Stimulated activated CD8-positive, alpha-beta memory T cell treated with anti-CD3 and anti-CD28 coated beads, Interleukin-15, amount 100 ng/mL, for 48 hours (primary cell): ENCODE data around the gene NME7.
"Not testable (repeated sequence)": the region's sequence is repeated elsewhere in the genome, so short reads cannot be mapped to it uniquely, and the experiment has no call there.

Experiments used
- DNase-seq, 2 donors: peaks; one replicate each; pipeline ENCODE4 v3.0.0-alpha.2; 2020; ENCODE audit warnings: low read depth in 2 of 2

NME7 gene

GRCh38 chr1:169235568-169235967, 132.0 kb downstream of the NME7 start:
- DNase-seq: no peak

DNA sequence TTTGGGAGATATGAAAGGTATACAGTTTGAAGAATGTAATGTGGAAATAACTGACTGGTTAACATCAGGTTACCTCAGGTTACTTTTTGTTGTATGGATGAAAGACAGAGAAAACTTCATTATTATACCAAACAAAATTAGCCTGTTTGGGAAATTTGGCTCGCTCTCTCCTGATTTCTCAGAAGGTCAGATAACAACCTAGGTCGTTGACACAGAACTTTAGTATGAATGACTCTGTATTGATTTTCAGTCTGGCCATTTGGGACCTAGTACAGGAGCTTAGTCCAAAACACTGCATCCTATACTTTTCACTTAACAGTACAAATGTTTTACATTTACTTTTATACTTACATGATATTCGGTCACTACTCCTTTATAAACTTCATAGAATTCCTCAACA, 132.8 kb downstream of the NME7 start:
- no peak for DNase-seq

DNA sequence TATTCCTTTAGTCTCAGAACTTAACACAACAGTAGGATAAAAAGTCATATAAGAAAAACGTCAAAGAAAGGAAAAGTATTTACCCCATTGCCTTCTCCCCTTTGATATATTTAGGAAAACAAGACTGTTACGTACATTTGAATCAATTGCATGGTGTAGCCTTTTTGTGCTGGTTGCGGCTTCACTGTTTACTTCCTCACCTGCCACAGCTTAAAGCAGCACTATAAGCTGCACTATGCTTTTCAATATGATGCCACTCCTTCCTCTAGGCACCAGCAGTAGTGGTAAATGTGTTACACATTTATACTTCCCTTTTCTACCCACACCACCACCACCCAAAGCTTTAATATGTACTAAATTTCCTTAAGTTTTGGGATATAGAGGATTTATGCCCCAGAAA, 150.0 kb downstream of the NME7 start:
- DNase-seq: no peak

- no peak for DNase-seq
Measured at GRCh38 chr1:169214598-169214997, 153.0 kb downstream of the NME7 start.

GRCh38 chr1:169212088-169212487, 155.5 kb downstream of the NME7 start:
- no peak for DNase-seq

DNA sequence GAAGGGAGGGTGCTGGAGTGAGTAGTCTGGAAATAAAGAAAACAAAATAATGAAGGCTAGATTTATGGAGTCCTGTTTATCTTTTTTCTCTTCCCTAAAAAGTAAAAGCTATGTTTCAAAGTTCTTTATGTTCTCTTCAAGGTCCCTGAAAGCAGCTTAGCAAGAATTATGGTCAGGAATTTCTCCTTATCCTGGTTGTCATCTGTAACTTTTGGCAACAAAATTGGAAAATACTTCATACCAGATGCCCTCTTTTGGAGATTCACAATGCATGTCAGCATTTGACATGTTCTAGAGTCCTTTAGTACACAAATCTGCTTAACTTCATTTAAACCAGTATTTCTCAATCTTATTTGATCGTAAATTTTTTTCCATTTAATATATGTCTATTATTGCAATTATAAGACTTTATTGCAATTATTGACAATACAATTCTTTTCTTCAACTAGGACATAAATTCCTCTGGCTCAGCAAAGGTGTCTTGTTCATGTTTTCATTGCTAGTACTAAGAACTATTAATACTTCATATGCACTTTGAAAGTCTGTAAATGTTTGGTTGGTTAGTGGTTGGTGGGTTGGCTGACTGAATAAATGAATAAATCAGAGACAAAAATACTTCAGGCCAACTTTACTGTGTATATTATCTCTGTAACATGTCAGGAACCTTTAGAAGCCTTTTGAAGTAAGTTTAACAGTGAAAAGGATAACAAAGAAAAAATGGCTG, 159.6 kb downstream of the NME7 start:
- no peak for DNase-seq

DNA sequence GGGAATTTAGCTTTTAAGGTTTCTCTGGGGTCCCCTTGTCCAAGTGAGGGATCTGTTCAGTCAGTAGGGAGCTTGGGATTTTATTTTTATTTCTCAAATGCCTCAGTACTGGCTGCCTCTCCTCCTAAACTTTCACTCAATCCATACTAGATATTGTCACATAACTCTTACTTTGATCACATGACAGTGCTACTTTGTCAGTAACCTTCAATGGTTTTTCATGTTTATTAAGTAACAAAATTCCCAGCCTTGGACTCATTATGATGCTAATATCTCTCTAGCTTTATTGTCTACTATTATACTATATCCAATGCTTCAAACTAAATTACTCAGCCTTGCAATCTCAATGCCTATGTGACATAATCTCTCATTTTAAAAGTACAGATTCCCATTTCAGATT, 163.4 kb downstream of the NME7 start:
- DNase-seq: no peak

DNA sequence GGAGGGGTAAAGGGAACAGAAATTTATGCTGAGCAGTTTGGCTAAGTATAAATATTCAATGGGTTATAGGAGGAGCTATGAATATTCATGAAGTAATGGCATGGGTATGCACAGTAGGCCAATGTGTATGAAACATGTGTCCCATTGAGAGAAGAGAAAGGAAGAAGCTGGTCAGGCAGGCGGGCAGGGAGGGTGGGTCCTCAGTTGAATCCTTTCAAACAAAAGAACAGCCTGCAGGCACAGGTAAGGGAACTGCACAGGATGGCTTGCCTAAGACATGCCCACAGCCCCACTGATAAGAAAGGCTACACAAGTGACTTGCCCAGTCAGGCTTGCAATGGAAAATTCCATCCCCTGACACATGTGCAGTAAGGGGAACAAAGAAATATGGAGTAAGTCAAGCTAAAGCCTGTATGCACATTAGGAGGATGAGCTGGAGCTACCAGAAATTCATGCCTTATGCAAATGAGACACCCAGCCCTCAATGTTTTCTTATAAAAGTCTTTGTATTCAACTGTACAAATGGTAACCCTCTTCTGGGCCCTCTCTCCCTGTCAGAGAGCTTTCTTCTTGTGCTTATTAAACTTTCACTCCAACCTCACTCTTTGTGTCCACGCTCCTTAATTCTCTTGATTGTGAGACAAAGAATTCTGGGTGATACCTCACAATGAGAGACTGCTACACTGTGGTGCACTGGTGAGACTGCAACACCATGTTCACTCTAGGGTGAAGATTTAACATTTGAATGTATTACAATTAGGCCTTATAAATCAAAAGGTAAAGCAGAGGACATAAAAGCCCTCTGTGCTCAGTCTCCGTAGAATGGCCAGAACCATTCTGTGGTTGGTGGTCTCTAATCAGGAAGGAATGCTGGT, 164.6 kb downstream of the NME7 start:
- no peak for DNase-seq

GRCh38 chr1:169201084-169201619, 166.4 kb downstream of the NME7 start:
- no peak for DNase-seq

GRCh38 chr1:169200319-169200718, 167.3 kb downstream of the NME7 start:
- DNase-seq: no peak

- no peak for DNase-seq
Measured at GRCh38 chr1:169196581-169196980, 171.0 kb downstream of the NME7 start.

GRCh38 chr1:169196161-169196560, 171.4 kb downstream of the NME7 start:
- DNase-seq: no peak

- DNase-seq: no peak
Measured at GRCh38 chr1:169193191-169193850, 174.3 kb downstream of the NME7 start.

DNA sequence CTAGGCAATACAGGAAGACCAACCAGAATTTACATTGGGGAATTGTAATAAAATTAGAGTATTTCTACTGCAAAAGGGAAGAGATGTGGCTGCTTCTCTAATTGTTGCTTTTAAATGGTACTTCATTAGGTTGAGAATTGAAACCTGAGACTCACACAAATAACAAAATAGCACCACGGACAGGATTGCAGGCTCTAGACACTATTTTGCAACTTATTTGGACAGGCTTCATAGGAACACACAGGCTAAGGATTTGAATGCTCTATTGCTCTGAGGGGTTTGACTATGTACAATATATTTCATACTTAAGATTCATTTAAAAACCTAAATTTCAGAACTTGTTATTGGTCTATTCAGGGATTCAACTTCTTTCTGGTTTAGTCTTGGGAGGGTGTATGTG, 181.5 kb downstream of the NME7 start:
- DNase-seq: no peak

GRCh38 chr1:169184812-169185211, 182.8 kb downstream of the NME7 start:
- DNase-seq: no peak

DNA sequence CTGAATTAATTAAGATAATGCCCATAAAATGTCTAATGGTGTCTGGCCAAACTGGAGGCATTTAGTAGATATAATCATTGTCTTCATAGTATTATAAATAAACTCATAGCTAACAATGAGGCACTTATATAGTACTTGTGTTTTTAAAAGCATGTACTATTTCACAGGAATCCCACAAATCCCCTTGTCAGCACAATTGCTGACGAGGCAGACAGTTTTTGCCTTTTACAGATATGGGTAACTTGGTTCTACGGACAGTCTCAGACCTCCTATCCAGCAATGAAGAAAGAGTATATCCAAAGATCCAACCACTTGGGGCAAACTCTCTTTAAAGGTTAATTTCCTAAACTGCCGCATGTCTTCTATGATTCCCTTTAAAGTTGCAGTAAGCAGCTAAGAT, 187.4 kb downstream of the NME7 start:
- no peak for DNase-seq

DNA sequence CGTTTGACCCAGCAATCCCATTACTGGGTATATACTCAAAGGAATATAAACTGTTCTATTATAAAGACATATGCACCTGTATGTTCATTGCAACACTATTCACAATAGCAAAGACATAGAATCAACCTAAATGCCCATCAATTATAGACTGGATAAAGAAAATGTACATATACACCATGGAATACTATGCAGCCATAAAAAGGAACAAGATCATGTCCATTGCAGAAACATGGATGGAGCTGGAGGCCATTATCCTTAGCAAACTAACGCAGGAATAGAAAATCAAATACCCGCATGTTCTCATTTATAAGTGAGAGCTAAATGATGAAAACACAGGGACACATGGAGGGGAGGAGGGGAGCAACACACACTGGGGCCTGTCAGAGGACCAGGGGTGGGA, 188.2 kb downstream of the NME7 start:
- DNase-seq: not testable (repeated sequence)

GRCh38 chr1:169175461-169175860, 192.1 kb downstream of the NME7 start:
- DNase-seq: no peak

GRCh38 chr1:169163059-169163458, 204.5 kb downstream of the NME7 start:
- DNase-seq: no peak

GRCh38 chr1:169161496-169162194, 206.0 kb downstream of the NME7 start:
- DNase-seq: no peak

GRCh38 chr1:169160845-169161495, 206.6 kb downstream of the NME7 start:
- no peak for DNase-seq
